GM21447 (cell line): ENCODE data around the gene PRODH.
"Not testable (repeated sequence)": the region's sequence is repeated elsewhere in the genome, so short reads cannot be mapped to it uniquely, and the experiment has no call there.

ENCODE experiments used
- ATAC-seq: cut with Tn5 transposase; IDR thresholded peaks from one replicate; pipeline ENCODE4 v1.9.1; 2021; ENCODE audit not compliant: unreplicated experiment

The PRODH gene

GRCh38 chr22:18968011-18968749 is 32.1 kb upstream of the PRODH start:
- ATAC-seq: no peak

- not testable (repeated sequence) for ATAC-seq
Observed at GRCh38 chr22:18967391-18968010, 31.4 kb upstream of the PRODH start.

GRCh38 chr22:18966748-18967147 is 30.7 kb upstream of the PRODH start:
- ATAC-seq: no peak

GRCh38 chr22:18965526-18966421 is 29.7 kb upstream of the PRODH start:
- ATAC-seq: no peak

GRCh38 chr22:18964501-18965265 is 28.6 kb upstream of the PRODH start:
- ATAC-seq: not testable (repeated sequence)

- ATAC-seq: not testable (repeated sequence)
Observed at GRCh38 chr22:18964051-18964450, 28.0 kb upstream of the PRODH start.

GRCh38 chr22:18962308-18962635 is 26.2 kb upstream of the PRODH start:
- ATAC-seq: no peak

- ATAC-seq: not testable (repeated sequence)
Observed at GRCh38 chr22:18961632-18962307, 25.7 kb upstream of the PRODH start.

- not testable (repeated sequence) for ATAC-seq
Observed at GRCh38 chr22:18961201-18961600, 25.1 kb upstream of the PRODH start.

GRCh38 chr22:18960166-18960820 is 24.2 kb upstream of the PRODH start:
- not testable (repeated sequence) for ATAC-seq

- ATAC-seq: not testable (repeated sequence)
Observed at GRCh38 chr22:18959741-18960140, 23.6 kb upstream of the PRODH start.

GRCh38 chr22:18959266-18959665 is 23.2 kb upstream of the PRODH start:
- not testable (repeated sequence) for ATAC-seq

- ATAC-seq: not testable (repeated sequence)
Observed at GRCh38 chr22:18958738-18959137, 22.6 kb upstream of the PRODH start.

GRCh38 chr22:18958321-18958705 is 22.2 kb upstream of the PRODH start:
- ATAC-seq: not testable (repeated sequence)

GRCh38 chr22:18957621-18958320 is 21.7 kb upstream of the PRODH start:
- ATAC-seq: not testable (repeated sequence)

GRCh38 chr22:18956956-18957355 is 20.9 kb upstream of the PRODH start:
- not testable (repeated sequence) for ATAC-seq

- ATAC-seq: not testable (repeated sequence)
Observed at GRCh38 chr22:18956121-18956895, 20.2 kb upstream of the PRODH start.

GRCh38 chr22:18955696-18956095 is 19.6 kb upstream of the PRODH start:
- no peak for ATAC-seq
